SU-DHL-6 (cell line): ENCODE results near the gene CRIM1.

Source experiments
- CTCF ChIP-seq: fragments of 200-600 bp; sonication (generic); IDR thresholded peaks from one replicate; pipeline ENCODE4 v1.5.1; 2017; ENCODE audit warnings: antibody characterized with exemption, mild to moderate bottlenecking, low read length, moderate library complexity; ENCODE audit not compliant: insufficient read depth, poor library complexity, severe bottlenecking
- EZH2phosphoT487 ChIP-seq: fragments of 200-600 bp; sonication (generic), shearing (Covaris generic); conservative IDR thresholded peaks from 2 replicates; pipeline ENCODE4 v1.6.1; 2018; ENCODE audit warnings: mild to moderate bottlenecking, antibody characterized with exemption, low read length, moderate library complexity, mixed read lengths

- TF ChIP-seq CTCF (no peak), EZH2phosphoT487 (no peak)
Observed at GRCh38 chr2:36468463-36469105, 113.0 kb downstream of the CRIM1 start.
